Keratinocyte (primary cell): Measurements from ENCODE around the gene FUOM. TPM values are rescaled to one million over a fixed set of nuclear protein-coding genes. Genes with fewer than 3 reads are reported as not detected.

ENCODE experiments used
- DNase-seq: peaks from one replicate; pipeline ENCODE4 v3.0.0-alpha.2; 2011; ENCODE audit warnings: low read depth, missing footprints, low spot score
- FAIRE-seq: peaks from 2 replicates; lab custom pipeline; 2011; peaks lifted over from hg19 to GRCh38; lab: Jason Lieb, UNC
- H2AFZ ChIP-seq: 2 replicates; pipeline ENCODE4 v1.6.0; 2012; ENCODE audit warnings: low read length, control low read depth, inconsistent platforms; ENCODE audit not compliant: control insufficient read depth
- H3K27ac ChIP-seq: 2 replicates; pipeline ENCODE4 v1.5.1; 2011; ENCODE audit warnings: low read length; ENCODE audit not compliant: control insufficient read depth, insufficient read depth
- H3K27me3 ChIP-seq: 3 replicates; pipeline ENCODE4 v1.6.0; 2011; ENCODE audit warnings: low read length; ENCODE audit not compliant: control insufficient read depth, insufficient read depth; ENCODE audit errors: extremely low read depth
- H3K36me3 ChIP-seq, 2 experiments: 2 replicates in 1 of 2; 3 replicates in 1 of 2; pipeline ENCODE4 v1.5.1; 2011; ENCODE audit warnings: low read length in 2 of 2, mild to moderate bottlenecking in 1 of 2; ENCODE audit not compliant: control insufficient read depth in 2 of 2, insufficient read depth in 2 of 2; ENCODE audit errors: extremely low read depth in 1 of 2
- H3K4me1 ChIP-seq: 3 replicates; pipeline ENCODE4 v1.5.1; 2011; ENCODE audit warnings: low read length; ENCODE audit not compliant: control insufficient read depth, insufficient read depth; ENCODE audit errors: extremely low read depth
- H3K4me2 ChIP-seq: 3 replicates; pipeline ENCODE4 v1.6.0; 2011; ENCODE audit warnings: low read depth, low read length; ENCODE audit not compliant: control insufficient read depth, insufficient read depth; ENCODE audit errors: extremely low read depth
- H3K4me3 ChIP-seq, 3 experiments: fragments of 200-600 bp in 1 of 3; sonication (generic) in 1 of 3; 2 replicates in 2 of 3; 3 replicates in 1 of 3; pipeline ENCODE4 v1.5.1; 2011 to 2016; ENCODE audit warnings: low read length in 3 of 3, mild to moderate bottlenecking in 3 of 3, control low read depth in 2 of 3, inconsistent platforms in 1 of 3, low read depth in 1 of 3, mixed read lengths in 1 of 3, mixed run types in 1 of 3, moderate library complexity in 1 of 3; ENCODE audit not compliant: control insufficient read depth in 2 of 3, insufficient read depth in 2 of 3; ENCODE audit errors: extremely low read depth in 1 of 3
- H3K79me2 ChIP-seq: 2 replicates; pipeline ENCODE4 v1.6.0; 2012; ENCODE audit warnings: low read length; ENCODE audit not compliant: control insufficient read depth, insufficient read depth
- H3K9ac ChIP-seq: 3 replicates; pipeline ENCODE4 v1.6.0; 2011; ENCODE audit warnings: low read length; ENCODE audit not compliant: control insufficient read depth, insufficient read depth; ENCODE audit errors: extremely low read depth
- H3K9me1 ChIP-seq: 3 replicates; pipeline ENCODE4 v1.6.0; 2011; ENCODE audit warnings: low read length; ENCODE audit not compliant: control insufficient read depth, insufficient read depth; ENCODE audit errors: extremely low read depth
- H3K9me3 ChIP-seq: 2 replicates; pipeline ENCODE4 v1.5.1; 2012; ENCODE audit warnings: low read depth, low read length; ENCODE audit not compliant: control insufficient read depth
- H4K20me1 ChIP-seq: 3 replicates; pipeline ENCODE4 v1.6.0; 2011; ENCODE audit warnings: low read length; ENCODE audit not compliant: control insufficient read depth, insufficient read depth; ENCODE audit errors: extremely low read depth
- EZH2 ChIP-seq: IDR thresholded peaks from one replicate; pipeline ENCODE4 v1.6.1; 2012; ENCODE audit warnings: inconsistent platforms, mild to moderate bottlenecking, low read length, moderate library complexity
- dilution Hi-C: fragments of 300-500 bp; cut with MboI; formaldehyde crosslinking; loops from one replicate; pipeline ENCODE4 v1.7.0; 2020; ENCODE audit warnings: low sequenced_read_pairs; ENCODE audit not compliant: extremely low pct_ligation_motif_present
- polyA plus RNA-seq, 5 experiments: library from polyadenylated mRNA; depleted of rRNA in 3 of 5; stranded (reverse) in 3 of 5; stranded (forward) in 1 of 5; unstranded in 1 of 5; fragments of >200 nt; gene quantifications; 1 replicate in 1 of 5; 2 replicates in 3 of 5; 3 replicates in 1 of 5; pipeline versions ENCODE4 v1.2.1 to v1.2.3, GENCODE V29; 2011 to 2012; ENCODE audit warnings: missing spikeins in 2 of 5, low read depth in 1 of 5, low replicate concordance in 1 of 5
- TF ChIP-seq, protein P1 (sequence below), 3 experiments: IDR thresholded peaks in 1 of 3; conservative IDR thresholded peaks in 1 of 3; optimal IDR thresholded peaks in 1 of 3; 2 replicates in 2 of 3; 3 replicates in 1 of 3; pipeline versions ENCODE3 to v1.5.1; 2011; ENCODE audit warnings: low read length in 3 of 3, mild to moderate bottlenecking in 3 of 3, moderate library complexity in 2 of 3, control low read depth in 1 of 3, inconsistent platforms in 1 of 3; ENCODE audit not compliant: insufficient read depth in 2 of 3; ENCODE audit errors: extremely low read depth in 1 of 3

The FUOM gene
- polyA plus RNA-seq, 1 donor (not counting 4 experiments of a cell fraction or from before 2014, with no cell fraction given), result 11.3 TPM

DNA sequence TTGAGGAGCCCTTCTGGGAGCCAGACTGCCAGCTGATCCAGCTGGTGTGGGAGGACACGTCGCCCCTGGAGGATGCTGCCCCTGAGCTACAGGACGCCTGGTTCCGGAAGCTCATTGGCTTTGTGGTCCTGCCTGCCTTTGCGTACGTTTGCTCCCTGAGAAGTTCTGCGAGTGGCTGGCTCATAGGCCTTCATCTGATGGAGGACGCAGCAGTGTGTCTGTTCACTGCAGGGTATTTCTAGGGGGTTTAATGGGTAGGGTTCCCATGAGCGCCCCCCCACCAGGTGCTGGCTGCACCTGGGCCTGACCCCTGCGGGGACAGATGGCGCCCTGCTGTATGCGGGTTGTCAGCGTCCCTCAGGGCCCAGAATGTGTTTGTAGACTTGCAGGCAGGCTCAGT is 26.3 kb upstream of the FUOM start:
- no peak overlapping the region for H3K27ac ChIP-seq
- no peaks in the 10 kb centered on the region for H3K4me1 ChIP-seq
- H3K4me3 ChIP-seq, result no peak overlapping the region
- no peaks in the 10 kb centered on the region for H4K20me1 ChIP-seq
- H3K9ac ChIP-seq, result no peak overlapping the region
- no peaks in the 10 kb centered on the region for H3K36me3 ChIP-seq
- dilution Hi-C loops, result no loop called here
- TF ChIP-seq EZH2, result no peak
- TF ChIP-seq, protein P1, sequence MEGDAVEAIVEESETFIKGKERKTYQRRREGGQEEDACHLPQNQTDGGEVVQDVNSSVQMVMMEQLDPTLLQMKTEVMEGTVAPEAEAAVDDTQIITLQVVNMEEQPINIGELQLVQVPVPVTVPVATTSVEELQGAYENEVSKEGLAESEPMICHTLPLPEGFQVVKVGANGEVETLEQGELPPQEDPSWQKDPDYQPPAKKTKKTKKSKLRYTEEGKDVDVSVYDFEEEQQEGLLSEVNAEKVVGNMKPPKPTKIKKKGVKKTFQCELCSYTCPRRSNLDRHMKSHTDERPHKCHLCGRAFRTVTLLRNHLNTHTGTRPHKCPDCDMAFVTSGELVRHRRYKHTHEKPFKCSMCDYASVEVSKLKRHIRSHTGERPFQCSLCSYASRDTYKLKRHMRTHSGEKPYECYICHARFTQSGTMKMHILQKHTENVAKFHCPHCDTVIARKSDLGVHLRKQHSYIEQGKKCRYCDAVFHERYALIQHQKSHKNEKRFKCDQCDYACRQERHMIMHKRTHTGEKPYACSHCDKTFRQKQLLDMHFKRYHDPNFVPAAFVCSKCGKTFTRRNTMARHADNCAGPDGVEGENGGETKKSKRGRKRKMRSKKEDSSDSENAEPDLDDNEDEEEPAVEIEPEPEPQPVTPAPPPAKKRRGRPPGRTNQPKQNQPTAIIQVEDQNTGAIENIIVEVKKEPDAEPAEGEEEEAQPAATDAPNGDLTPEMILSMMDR (optimal IDR thresholded peaks at IDR 0.05 in 1 of 3, IDR thresholded peaks at IDR 0.05 in 1 of 3, conservative IDR thresholded peaks at IDR 0.05 in 1 of 3; ENCODE audit: extremely low read depth in 1 of 3, insufficient read depth in 2 of 3, low read length in 3 of 3), result no peak
- H3K79me2 ChIP-seq, result no peaks in the 10 kb centered on the region
- no peaks in the 10 kb centered on the region for H3K9me3 ChIP-seq
- DNase-seq (no peak), FAIRE-seq (no peak)
- no peaks in the 10 kb centered on the region for H3K27me3 ChIP-seq
- H3K4me2 ChIP-seq, result no peak overlapping the region
- no peaks in the 10 kb centered on the region for H3K9me1 ChIP-seq
- H2AFZ ChIP-seq, result no peak overlapping the region

DNA sequence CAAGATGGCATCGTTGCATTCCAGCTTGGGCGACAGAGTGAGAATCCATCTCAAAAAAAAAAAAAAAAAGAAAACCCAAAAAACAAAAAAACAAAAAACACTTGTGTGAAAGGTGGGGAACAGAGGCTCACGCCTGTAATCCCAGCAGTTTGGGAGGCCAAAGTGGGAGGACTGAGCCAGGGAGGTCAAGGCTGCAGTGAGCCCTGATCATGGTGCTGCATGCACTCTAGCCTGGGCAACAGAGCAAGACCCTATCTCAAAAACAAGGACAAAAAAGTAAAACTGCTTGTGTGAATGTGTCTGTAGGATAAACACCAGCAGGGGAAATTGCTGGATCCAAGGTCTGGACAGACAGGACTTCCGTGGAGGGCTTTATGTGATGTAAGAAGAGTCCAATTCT is 25.7 kb upstream of the FUOM start:
- Histone ChIP-seq H3K9ac (no peak overlapping the region), H2AFZ (no peak overlapping the region), H4K20me1 (no peaks in the 10 kb centered on the region), H3K4me1 (no peaks in the 10 kb centered on the region), H3K27ac (no peak overlapping the region), H3K9me3 (no peaks in the 10 kb centered on the region), H3K36me3 (no peaks in the 10 kb centered on the region), H3K79me2 (no peaks in the 10 kb centered on the region), H3K4me2 (no peak overlapping the region), H3K4me3 (no peak overlapping the region), H3K9me1 (no peaks in the 10 kb centered on the region), H3K27me3 (no peaks in the 10 kb centered on the region)
- TF ChIP-seq, protein P1 (optimal IDR thresholded peaks at IDR 0.05 in 1 of 3, IDR thresholded peaks at IDR 0.05 in 1 of 3, conservative IDR thresholded peaks at IDR 0.05 in 1 of 3; ENCODE audit: extremely low read depth in 1 of 3, insufficient read depth in 2 of 3, low read length in 3 of 3), result no peak
- no peak for TF ChIP-seq EZH2
- DNase-seq (no peak), FAIRE-seq (no peak)
- dilution Hi-C loops, result no loop called here
